Ascending aorta (tissue), 2 donors: ENCODE results near the gene DMTF1. TPM values are rescaled to one million over a fixed set of nuclear protein-coding genes. Genes with fewer than 3 reads are reported as not detected.

ENCODE experiments used
- DNase-seq, 2 donors: peaks; one replicate each; pipeline ENCODE4 v3.0.0-alpha.2; 2019; ENCODE audit warnings: low spot score in 2 of 2
- H3K27ac ChIP-seq, 2 donors: fragments of 200-600 bp; sonication (generic); one replicate each; pipeline ENCODE4 v1.5.1; 2016 to 2017; ENCODE audit warnings: mild to moderate bottlenecking in 1 of 2
- H3K27me3 ChIP-seq: fragments of 200-600 bp; sonication (generic); one replicate; pipeline ENCODE4 v1.5.1; 2017
- H3K36me3 ChIP-seq, 2 donors: fragments of 200-600 bp; sonication (generic); one replicate each; pipeline ENCODE4 v1.5.1; 2016
- H3K4me1 ChIP-seq, 2 donors: fragments of 200-600 bp; sonication (generic); one replicate each; pipeline ENCODE4 v1.5.1; 2016 to 2017; ENCODE audit warnings: mild to moderate bottlenecking in 1 of 2
- H3K4me3 ChIP-seq, 2 donors: fragments of 200-600 bp; sonication (generic); one replicate each; pipeline ENCODE4 v1.5.1; 2016 to 2017; ENCODE audit warnings: mild to moderate bottlenecking in 1 of 2
- H3K9me3 ChIP-seq, 2 donors: fragments of 200-600 bp; sonication (generic); one replicate each; pipeline ENCODE4 v1.5.1; 2016
- intact Hi-C: fragments of 100-400 bp; cut with DNase I; formaldehyde crosslinking; loops from one replicate; pipeline ENCODE4 v1.15.1; 2023
- total RNA-seq: library from RNA; depleted of rRNA; stranded (reverse); fragments of >200 nt; gene quantifications from one replicate; pipeline ENCODE4 v1.1.0, GENCODE V29; 2016
- TF ChIP-seq, protein P1 (sequence below), 3 experiments: fragments of 200-600 bp in 2 of 3; fragments of 450-650 bp in 1 of 3; sonication (generic) in 2 of 3; IDR thresholded peaks; one replicate each; pipeline ENCODE4 v1.5.1; 2016 to 2019; ENCODE audit warnings: antibody characterized with exemption in 3 of 3, mild to moderate bottlenecking in 1 of 3, moderate library complexity in 1 of 3

DMTF1 gene
- total RNA-seq, 1 donor from 2014 or later, result 23.1 TPM

DNA sequence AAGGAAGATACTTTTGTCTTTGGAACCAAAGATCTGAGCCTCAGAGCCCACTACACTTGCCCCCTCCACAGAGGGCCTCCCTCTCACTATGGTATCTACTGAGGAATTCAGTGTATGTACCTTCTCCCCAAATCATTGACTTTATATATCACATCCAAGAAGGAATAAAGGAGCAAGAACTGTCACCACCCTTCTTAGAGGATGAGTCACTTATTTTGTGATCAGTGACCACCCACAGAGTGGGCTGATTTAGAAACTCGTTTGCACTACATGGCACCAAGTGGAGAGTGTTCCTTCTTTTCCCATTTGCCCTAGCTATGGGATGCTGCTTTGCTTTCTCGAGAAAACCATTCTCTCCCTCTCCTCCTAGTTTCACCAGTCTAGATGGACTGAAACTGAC lies 61.6 kb downstream of the DMTF1 start:
- TF ChIP-seq, protein P1, sequence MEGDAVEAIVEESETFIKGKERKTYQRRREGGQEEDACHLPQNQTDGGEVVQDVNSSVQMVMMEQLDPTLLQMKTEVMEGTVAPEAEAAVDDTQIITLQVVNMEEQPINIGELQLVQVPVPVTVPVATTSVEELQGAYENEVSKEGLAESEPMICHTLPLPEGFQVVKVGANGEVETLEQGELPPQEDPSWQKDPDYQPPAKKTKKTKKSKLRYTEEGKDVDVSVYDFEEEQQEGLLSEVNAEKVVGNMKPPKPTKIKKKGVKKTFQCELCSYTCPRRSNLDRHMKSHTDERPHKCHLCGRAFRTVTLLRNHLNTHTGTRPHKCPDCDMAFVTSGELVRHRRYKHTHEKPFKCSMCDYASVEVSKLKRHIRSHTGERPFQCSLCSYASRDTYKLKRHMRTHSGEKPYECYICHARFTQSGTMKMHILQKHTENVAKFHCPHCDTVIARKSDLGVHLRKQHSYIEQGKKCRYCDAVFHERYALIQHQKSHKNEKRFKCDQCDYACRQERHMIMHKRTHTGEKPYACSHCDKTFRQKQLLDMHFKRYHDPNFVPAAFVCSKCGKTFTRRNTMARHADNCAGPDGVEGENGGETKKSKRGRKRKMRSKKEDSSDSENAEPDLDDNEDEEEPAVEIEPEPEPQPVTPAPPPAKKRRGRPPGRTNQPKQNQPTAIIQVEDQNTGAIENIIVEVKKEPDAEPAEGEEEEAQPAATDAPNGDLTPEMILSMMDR (IDR thresholded peaks at IDR 0.05), result no peak
- Histone ChIP-seq H3K27me3 (no peaks in the 10 kb centered on the region), H3K9me3 (no peaks in the 10 kb centered on the region), H3K36me3 (no peaks in the 10 kb centered on the region), H3K4me1 (peaks cover 2 to 11% of the 10 kb centered on the region in 2 donors), H3K4me3 (no peak overlapping the region), H3K27ac (no peak overlapping the region)
- intact Hi-C loops, result loop anchor here (10.0 kb wide), 1 partner anchor 1001 kb away; no protein-coding TSS in a partner anchor
- DNase-seq, result no peak

DNA sequence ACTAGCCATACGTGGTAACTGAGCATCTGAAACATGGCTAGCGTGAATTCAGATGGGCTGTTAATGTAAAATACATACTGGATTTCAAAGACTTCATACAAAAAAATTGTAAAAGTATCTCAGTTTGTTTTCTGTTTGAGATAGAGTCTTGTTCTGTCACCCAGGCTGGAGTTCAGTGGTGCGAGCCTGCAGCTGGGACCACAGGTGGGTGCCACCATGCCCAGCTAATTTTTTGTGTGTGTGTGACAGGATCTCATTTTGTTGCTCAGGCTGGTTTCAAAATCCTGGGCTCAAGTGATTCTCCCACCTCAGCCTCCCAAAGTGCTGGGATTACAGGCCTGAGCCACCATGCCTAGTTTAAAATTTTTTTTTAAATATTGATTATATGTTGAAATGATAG lies 62.8 kb downstream of the DMTF1 start:
- H3K4me1 ChIP-seq, result peaks cover 2 to 11% of the 10 kb centered on the region in 2 donors
- H3K4me3 ChIP-seq, result no peak overlapping the region
- DNase-seq, result no peak
- H3K36me3 ChIP-seq, result no peaks in the 10 kb centered on the region
- TF ChIP-seq, protein P1 (IDR thresholded peaks at IDR 0.05), result no peak
- H3K27me3 ChIP-seq, result no peaks in the 10 kb centered on the region
- intact Hi-C loops, result loop anchor here (10.0 kb wide), 1 partner anchor 1000 kb away; no protein-coding TSS in a partner anchor
- no peak overlapping the region for H3K27ac ChIP-seq
- H3K9me3 ChIP-seq, result no peaks in the 10 kb centered on the region

DNA sequence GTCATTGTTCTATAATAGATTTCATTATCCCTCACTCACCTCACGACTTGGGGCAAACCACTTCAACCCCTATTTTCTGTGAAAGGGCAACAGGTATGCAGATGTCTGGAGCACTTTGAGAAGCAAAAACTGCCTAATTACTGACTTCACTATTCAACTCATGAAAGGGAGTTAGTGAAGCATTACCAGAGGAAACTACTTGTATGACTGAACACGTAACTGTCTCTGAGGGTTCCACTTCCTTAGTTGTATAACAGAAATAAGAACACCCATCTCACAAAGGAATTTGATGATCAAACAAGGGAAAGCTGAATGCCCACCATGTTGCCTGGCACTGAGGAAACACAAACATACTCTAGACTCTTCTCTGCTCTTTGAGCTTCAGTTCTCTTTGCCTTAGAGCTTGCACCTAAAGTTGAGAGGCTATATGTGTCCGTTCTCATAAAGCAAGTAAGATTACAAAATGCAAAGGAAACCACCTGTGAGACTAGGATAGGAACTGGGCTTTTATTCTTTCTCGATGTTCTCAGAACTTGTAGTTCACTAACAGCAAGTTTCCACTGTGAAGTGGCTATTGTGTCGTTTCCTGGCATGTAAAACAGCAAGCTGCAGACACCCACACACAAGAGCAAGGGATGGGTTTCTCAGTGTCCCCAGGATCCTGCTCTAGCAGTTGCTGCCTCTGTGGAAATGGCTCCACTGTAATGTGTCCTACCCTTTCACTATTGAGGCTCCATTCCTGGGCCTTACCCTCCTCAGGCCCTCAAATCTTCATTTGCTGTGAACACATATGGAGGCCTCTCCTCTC lies 64.7 kb downstream of the DMTF1 start:
- H3K9me3 ChIP-seq, result no peaks in the 10 kb centered on the region
- H3K27ac ChIP-seq, result peak overlapping the region in 1 of 2 donors; percentile 15
- H3K4me3 ChIP-seq, result no peak overlapping the region
- DNase-seq, result no peak
- H3K36me3 ChIP-seq, result no peaks in the 10 kb centered on the region
- H3K27me3 ChIP-seq, result no peaks in the 10 kb centered on the region
- peaks cover 2 to 14% of the 10 kb centered on the region in 2 donors for H3K4me1 ChIP-seq
- intact Hi-C loops, result loop anchor here (10.0 kb wide), 1 partner anchor 998 kb away; no protein-coding TSS in a partner anchor
- TF ChIP-seq, protein P1 (IDR thresholded peaks at IDR 0.05), result no peak

DNA sequence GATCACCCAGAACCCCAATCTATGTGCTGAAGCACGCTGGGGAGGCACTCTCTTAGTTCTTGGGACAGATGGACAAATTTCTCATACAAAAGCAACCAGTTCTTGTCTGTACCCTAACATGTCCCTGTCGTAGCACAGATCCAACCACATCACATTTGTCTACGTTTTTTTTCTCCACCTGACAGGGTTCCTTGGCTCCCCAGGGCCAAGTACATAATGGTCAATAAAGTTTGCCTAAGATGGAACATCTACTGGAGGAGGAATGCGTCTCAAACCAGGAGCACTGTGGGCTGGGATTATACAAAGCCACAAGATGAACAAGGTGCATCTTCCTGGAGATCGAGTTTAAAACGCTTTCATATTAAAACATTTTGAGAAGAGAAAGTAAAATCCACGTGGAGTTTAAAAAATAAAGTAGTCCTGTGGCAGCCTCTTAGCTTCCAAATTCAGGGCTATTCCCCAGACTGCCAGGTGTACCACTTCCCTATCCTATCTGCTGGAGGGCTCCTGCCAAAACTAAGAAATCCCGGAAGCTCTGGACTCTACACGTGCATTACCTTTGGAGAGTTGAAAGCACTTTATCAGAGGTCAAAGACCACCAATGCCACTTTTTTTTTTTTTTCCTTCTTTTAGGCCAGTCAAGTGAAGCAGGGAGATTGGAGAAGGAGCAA lies 65.9 kb downstream of the DMTF1 start:
- H3K36me3 ChIP-seq, result no peaks in the 10 kb centered on the region
- TF ChIP-seq, protein P1 (IDR thresholded peaks at IDR 0.05), result no peak
- intact Hi-C loops, result loop anchor here (10.0 kb wide), 1 partner anchor 997 kb away; no protein-coding TSS in a partner anchor
- H3K27me3 ChIP-seq, result no peaks in the 10 kb centered on the region
- no peaks in the 10 kb centered on the region for H3K9me3 ChIP-seq
- H3K4me1 ChIP-seq, result peaks cover 2 to 8% of the 10 kb centered on the region in 2 donors
- H3K4me3 ChIP-seq, result peak overlapping the region; percentile 95 to 98
- H3K27ac ChIP-seq, result peak overlapping the region; percentile 90 to 91
- no peak for DNase-seq

DNA sequence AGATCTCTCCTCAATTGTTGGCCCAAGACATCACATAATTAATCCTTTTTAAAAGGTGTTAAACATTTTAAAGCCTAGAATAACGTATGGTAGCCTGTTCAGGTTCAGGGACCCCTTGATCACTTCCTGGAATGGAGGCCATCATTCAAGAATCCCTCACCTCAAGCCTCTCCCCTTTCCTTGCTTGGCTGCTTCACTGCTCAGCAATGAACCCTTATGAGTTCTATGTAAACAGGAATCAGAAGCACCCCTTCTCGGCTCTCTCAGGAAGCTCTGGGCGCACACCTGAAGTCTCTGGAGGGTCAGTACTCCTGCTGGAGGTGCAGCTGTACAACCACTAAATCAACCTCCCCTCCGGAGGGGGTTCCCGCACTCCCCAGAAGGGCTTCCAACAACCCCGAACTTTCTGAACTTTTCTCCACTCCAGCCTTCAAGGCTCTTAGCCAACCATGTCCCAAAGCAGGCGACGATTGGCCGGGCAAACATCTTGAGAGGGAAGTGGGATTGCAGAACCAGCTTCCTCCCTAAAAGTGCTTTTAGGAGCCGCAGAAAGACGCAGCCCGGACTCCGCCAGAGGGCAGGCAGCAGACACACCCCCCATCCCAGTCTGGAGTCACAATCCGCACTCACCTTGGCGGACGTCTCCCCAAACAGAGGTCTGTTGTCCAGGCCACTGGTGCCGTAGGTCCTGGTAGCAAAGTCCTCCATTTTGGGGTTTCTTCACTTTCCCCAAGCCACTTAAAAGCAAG lies 66.7 kb downstream of the DMTF1 start:
- peak in 1 of 2 donors; percentile 80 for DNase-seq
- intact Hi-C loops, result loop anchor here (10.0 kb wide), 1 partner anchor 996 kb away; no protein-coding TSS in a partner anchor
- Histone ChIP-seq H3K36me3 (no peaks in the 10 kb centered on the region), H3K9me3 (no peaks in the 10 kb centered on the region), H3K27me3 (no peaks in the 10 kb centered on the region), H3K4me1 (peaks cover 2 to 8% of the 10 kb centered on the region in 2 donors), H3K27ac (peak overlapping the region; percentile 90 to 91), H3K4me3 (peak overlapping the region; percentile 95 to 98)
- TF ChIP-seq, protein P1 (IDR thresholded peaks at IDR 0.05), result peak in 1 of 3 experiments; percentile 10
